ENCODE data around the gene MRLN.

DNA sequence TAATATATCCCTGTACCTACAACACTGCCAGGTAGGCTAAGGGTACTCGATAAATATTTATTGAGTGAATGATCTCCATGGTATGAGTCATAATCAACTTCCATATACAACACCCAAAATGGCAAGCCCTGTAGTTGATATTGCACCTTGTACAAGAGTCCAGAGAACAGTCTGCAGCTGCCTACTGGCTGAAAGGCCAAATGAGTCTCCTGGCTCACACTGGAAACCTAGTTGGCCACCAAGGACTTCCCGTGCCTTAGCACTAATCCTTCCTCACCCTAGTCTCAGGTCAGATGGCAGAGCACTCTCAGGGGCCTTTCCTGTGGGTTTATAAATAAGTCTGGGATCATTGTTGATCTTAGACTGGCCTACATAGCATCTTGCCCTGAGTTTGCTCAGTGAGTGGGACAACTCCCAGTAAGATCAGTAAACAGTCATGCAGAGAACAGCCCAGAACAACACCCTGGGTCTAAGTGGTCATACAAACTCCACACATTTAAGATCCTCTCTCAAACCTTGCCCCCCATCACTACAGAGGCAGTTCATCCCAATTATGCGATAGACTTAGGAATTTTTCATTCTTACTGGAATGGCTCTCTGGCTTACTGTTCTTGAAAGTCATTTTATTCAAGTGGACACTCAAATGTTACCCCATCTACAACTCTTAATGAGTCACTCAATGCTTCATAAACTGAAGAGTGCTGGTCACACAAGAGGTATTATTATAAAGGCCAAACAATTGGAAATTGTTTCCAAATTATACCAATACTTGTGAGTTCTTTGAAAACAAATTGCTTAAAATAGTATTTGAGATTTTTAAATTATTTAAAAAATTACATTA lies 28.9 kb downstream of the MRLN start:
- TF ChIP-seq EZH2phosphoT487 (IDR thresholded peaks at IDR 0.05; ENCODE audit: low read depth) = no peak
- TF ChIP-seq, protein P1, sequence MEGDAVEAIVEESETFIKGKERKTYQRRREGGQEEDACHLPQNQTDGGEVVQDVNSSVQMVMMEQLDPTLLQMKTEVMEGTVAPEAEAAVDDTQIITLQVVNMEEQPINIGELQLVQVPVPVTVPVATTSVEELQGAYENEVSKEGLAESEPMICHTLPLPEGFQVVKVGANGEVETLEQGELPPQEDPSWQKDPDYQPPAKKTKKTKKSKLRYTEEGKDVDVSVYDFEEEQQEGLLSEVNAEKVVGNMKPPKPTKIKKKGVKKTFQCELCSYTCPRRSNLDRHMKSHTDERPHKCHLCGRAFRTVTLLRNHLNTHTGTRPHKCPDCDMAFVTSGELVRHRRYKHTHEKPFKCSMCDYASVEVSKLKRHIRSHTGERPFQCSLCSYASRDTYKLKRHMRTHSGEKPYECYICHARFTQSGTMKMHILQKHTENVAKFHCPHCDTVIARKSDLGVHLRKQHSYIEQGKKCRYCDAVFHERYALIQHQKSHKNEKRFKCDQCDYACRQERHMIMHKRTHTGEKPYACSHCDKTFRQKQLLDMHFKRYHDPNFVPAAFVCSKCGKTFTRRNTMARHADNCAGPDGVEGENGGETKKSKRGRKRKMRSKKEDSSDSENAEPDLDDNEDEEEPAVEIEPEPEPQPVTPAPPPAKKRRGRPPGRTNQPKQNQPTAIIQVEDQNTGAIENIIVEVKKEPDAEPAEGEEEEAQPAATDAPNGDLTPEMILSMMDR (IDR thresholded peaks at IDR 0.05; ENCODE audit: low read depth, low read length) = no peak

All from OCI-LY3 (cell line).